Smooth muscle cell (in vitro differentiated cells): ENCODE results near the gene INPP5J. TPM values are rescaled to one million over a fixed set of nuclear protein-coding genes. Genes with fewer than 3 reads are reported as not detected.

Experiments
- DNase-seq: peaks from one replicate; lab custom pipeline; 2025; ENCODE audit not compliant: unreplicated experiment; lab: John Stamatoyannopoulos, UW
- H2AFZ ChIP-seq: fragments of 200-600 bp; sonication (generic); 2 replicates; pipeline ENCODE4 v1.6.0; 2016; ENCODE audit warnings: antibody characterized with exemption, low read depth, mild to moderate bottlenecking
- H3F3A ChIP-seq: fragments of 200-600 bp; sonication (generic); 2 replicates; pipeline ENCODE4 v1.6.0; 2017; ENCODE audit warnings: antibody characterized with exemption, low read depth
- H3K27ac ChIP-seq: fragments of 200-600 bp; sonication (generic); 2 replicates; pipeline ENCODE4 v1.5.1; 2016; ENCODE audit warnings: low read depth, mild to moderate bottlenecking
- H3K27me3 ChIP-seq: fragments of 200-600 bp; sonication (generic); 2 replicates; pipeline ENCODE4 v1.6.1; 2016; ENCODE audit warnings: low read depth, mild to moderate bottlenecking
- H3K36me3 ChIP-seq: fragments of 200-600 bp; sonication (generic); 2 replicates; pipeline ENCODE4 v1.5.1; 2016; ENCODE audit warnings: low read depth
- H3K4me1 ChIP-seq: fragments of 200-600 bp; sonication (generic); 2 replicates; pipeline ENCODE4 v1.5.1; 2016; ENCODE audit warnings: low read depth
- H3K4me2 ChIP-seq: fragments of 200-600 bp; sonication (generic); 2 replicates; pipeline ENCODE4 v1.6.0; 2016; ENCODE audit warnings: mild to moderate bottlenecking
- H3K4me3 ChIP-seq: fragments of 200-600 bp; sonication (generic); 2 replicates; pipeline ENCODE4 v1.5.1; 2016; ENCODE audit warnings: mild to moderate bottlenecking
- H3K79me2 ChIP-seq: fragments of 200-600 bp; sonication (generic); 2 replicates; pipeline ENCODE4 v1.6.0; 2016; ENCODE audit warnings: low read depth, mild to moderate bottlenecking
- H3K9ac ChIP-seq: fragments of 200-600 bp; sonication (generic); 2 replicates; pipeline ENCODE4 v1.6.0; 2016; ENCODE audit warnings: low read depth
- H3K9me3 ChIP-seq: fragments of 200-600 bp; sonication (generic); replicated peaks from 2 replicates; pipeline ENCODE4 v1.5.1; 2016; ENCODE audit warnings: low read depth
- H4K20me1 ChIP-seq: fragments of 200-600 bp; sonication (generic); 2 replicates; pipeline ENCODE4 v1.6.0; 2016; ENCODE audit warnings: low read depth
- CTCF ChIP-seq: fragments of 200-600 bp; sonication (generic); IDR thresholded peaks from 2 replicates; pipeline ENCODE4 v1.5.1; 2017; ENCODE audit warnings: borderline replicate concordance, mild to moderate bottlenecking, antibody characterized with exemption; ENCODE audit not compliant: insufficient read depth, poor library complexity, severe bottlenecking
- WGBS: methylation state at CpG from one replicate; pipeline ENCODE4 v1.1.7; 2016; ENCODE audit warnings: low lambda C conversion rate; 5-methylcytosine and 5-hydroxymethylcytosine counted together
- polyA plus RNA-seq: library from polyadenylated mRNA; unstranded; fragments of >200 nt; fragmentation: Nextera tagmentation; extraction: Ambion mirVana; gene quantifications from 2 replicates; pipeline ENCODE4 v1.2.1, GENCODE V29; 2016
- total RNA-seq: library from RNA; depleted of rRNA; stranded (reverse); fragments of >200 nt; gene quantifications from 2 replicates; pipeline ENCODE4 v1.2.3, GENCODE V29; 2014

The INPP5J gene
- total and polyA plus RNA-seq, 2 experiments from 2014 or later = 0.66 to 1.2 TPM

GRCh38 chr22:31140746-31141145 is 18.0 kb downstream of the INPP5J start:
- Histone ChIP-seq H4K20me1 (no peaks in the 10 kb centered on the region), H3K9ac (no peak overlapping the region), H3K27me3 (peaks cover 26% of the 10 kb centered on the region), H3K4me3 (no peak overlapping the region), H3F3A (no peaks in the 10 kb centered on the region), H3K4me1 (peaks cover 6% of the 10 kb centered on the region), H3K9me3 (no peaks in the 10 kb centered on the region), H3K27ac (no peak overlapping the region), H3K4me2 (no peak overlapping the region), H3K79me2 (no peaks in the 10 kb centered on the region), H2AFZ (no peak overlapping the region), H3K36me3 (no peaks in the 10 kb centered on the region)
- TF ChIP-seq CTCF = no peak
- 94% methylated on average over 5 of the region's 5 CpGs for WGBS
- no peak for DNase-seq

- Histone ChIP-seq H4K20me1 (no peaks in the 10 kb centered on the region), H3K4me1 (peaks cover 6% of the 10 kb centered on the region), H3K36me3 (no peaks in the 10 kb centered on the region), H3K4me3 (no peak overlapping the region), H3K27me3 (peaks cover 26% of the 10 kb centered on the region), H2AFZ (no peak overlapping the region), H3K27ac (no peak overlapping the region), H3K9me3 (no peaks in the 10 kb centered on the region), H3F3A (no peaks in the 10 kb centered on the region), H3K9ac (no peak overlapping the region), H3K4me2 (no peak overlapping the region), H3K79me2 (no peaks in the 10 kb centered on the region)
- no peak for TF ChIP-seq CTCF
- DNase-seq = no peak
- 98% methylated on average over 2 of the region's 2 CpGs for WGBS
Measured at GRCh38 chr22:31141551-31141950, 18.8 kb downstream of the INPP5J start.

- DNase-seq = no peak
- peaks cover 26% of the 10 kb centered on the region for H3K27me3 ChIP-seq
- H3K4me3 ChIP-seq = no peak overlapping the region
- H3K9me3 ChIP-seq = no peaks in the 10 kb centered on the region
- no peaks in the 10 kb centered on the region for H3K36me3 ChIP-seq
- 77% methylated on average over 4 of the region's 4 CpGs for WGBS
- H3K4me2 ChIP-seq = no peak overlapping the region
- no peak for TF ChIP-seq CTCF
- H2AFZ ChIP-seq = no peak overlapping the region
- no peaks in the 10 kb centered on the region for H4K20me1 ChIP-seq
- no peak overlapping the region for H3K27ac ChIP-seq
- H3F3A ChIP-seq = no peaks in the 10 kb centered on the region
- H3K79me2 ChIP-seq = no peaks in the 10 kb centered on the region
- peaks cover 6% of the 10 kb centered on the region for H3K4me1 ChIP-seq
- H3K9ac ChIP-seq = no peak overlapping the region
Measured at GRCh38 chr22:31142285-31142684, 19.5 kb downstream of the INPP5J start.

- TF ChIP-seq CTCF = no peak
- H3K36me3 ChIP-seq = no peaks in the 10 kb centered on the region
- H3K27ac ChIP-seq = no peak overlapping the region
Measured at GRCh38 chr22:31143038-31143437, 20.3 kb downstream of the INPP5J start.

More at GRCh38 chr22:31143038-31143437, 20.3 kb downstream of the INPP5J start:
- Histone ChIP-seq H2AFZ (no peak overlapping the region), H3K4me1 (peaks cover 6% of the 10 kb centered on the region), H3K4me2 (no peak overlapping the region), H3K9ac (no peak overlapping the region), H4K20me1 (no peaks in the 10 kb centered on the region), H3K4me3 (no peak overlapping the region), H3K79me2 (no peaks in the 10 kb centered on the region), H3K27me3 (peaks cover 26% of the 10 kb centered on the region), H3K9me3 (no peaks in the 10 kb centered on the region), H3F3A (no peaks in the 10 kb centered on the region)
- 63% methylated on average over 3 of the region's 3 CpGs for WGBS
- DNase-seq = no peak
